D721Med (cell line): ENCODE data around the gene HSFX3.

Source experiments
- DNase-seq: peaks from one replicate; pipeline ENCODE4 v3.0.0; 2011; ENCODE audit warnings: low spot score; ENCODE audit not compliant: insufficient read length
- FAIRE-seq: peaks from 2 replicates; lab custom pipeline; 2011; peaks lifted over from hg19 to GRCh38; lab: Jason Lieb, UNC
- CTCF ChIP-seq: IDR thresholded peaks from 2 replicates; pipeline ENCODE4 v1.5.1; 2012; ENCODE audit warnings: mild to moderate bottlenecking, control low read depth; ENCODE audit not compliant: insufficient read depth; ENCODE audit errors: missing control alignments

The HSFX3 gene

GRCh38 chrX:149518236-149518635 lies 31.5 kb downstream of the HSFX3 start:
- DNase-seq (no peak), FAIRE-seq (no peak)
- TF ChIP-seq CTCF, result no peak

- TF ChIP-seq CTCF, result no peak
- FAIRE-seq (no peak), DNase-seq (no peak)
These were observed 32.4 kb downstream of the HSFX3 start for GRCh38 chrX:149517308-149517707.

GRCh38 chrX:149516604-149517003 lies 33.1 kb downstream of the HSFX3 start:
- no peak for DNase-seq
- FAIRE-seq, result no peak
- no peak for TF ChIP-seq CTCF

- no peak for TF ChIP-seq CTCF
- DNase-seq (no peak), FAIRE-seq (no peak)
These were observed 33.6 kb downstream of the HSFX3 start for GRCh38 chrX:149515954-149516602.

GRCh38 chrX:149513825-149514428 lies 35.8 kb downstream of the HSFX3 start:
- no peak for TF ChIP-seq CTCF
- DNase-seq (no peak), FAIRE-seq (no peak)

- FAIRE-seq (no peak), DNase-seq (no peak)
- TF ChIP-seq CTCF, result peak; percentile 50
These were observed 37.4 kb downstream of the HSFX3 start for GRCh38 chrX:149512225-149512885.

- TF ChIP-seq CTCF, result no peak
- FAIRE-seq (no peak), DNase-seq (no peak)
These were observed 38.6 kb downstream of the HSFX3 start for GRCh38 chrX:149511081-149511480.
